HG03460 (cell line): ENCODE results near the gene RFC2.

Source experiments
- ATAC-seq: cut with Tn5 transposase; IDR thresholded peaks from one replicate; pipeline ENCODE4 v1.9.1; 2021; ENCODE audit not compliant: unreplicated experiment

The RFC2 gene

DNA sequence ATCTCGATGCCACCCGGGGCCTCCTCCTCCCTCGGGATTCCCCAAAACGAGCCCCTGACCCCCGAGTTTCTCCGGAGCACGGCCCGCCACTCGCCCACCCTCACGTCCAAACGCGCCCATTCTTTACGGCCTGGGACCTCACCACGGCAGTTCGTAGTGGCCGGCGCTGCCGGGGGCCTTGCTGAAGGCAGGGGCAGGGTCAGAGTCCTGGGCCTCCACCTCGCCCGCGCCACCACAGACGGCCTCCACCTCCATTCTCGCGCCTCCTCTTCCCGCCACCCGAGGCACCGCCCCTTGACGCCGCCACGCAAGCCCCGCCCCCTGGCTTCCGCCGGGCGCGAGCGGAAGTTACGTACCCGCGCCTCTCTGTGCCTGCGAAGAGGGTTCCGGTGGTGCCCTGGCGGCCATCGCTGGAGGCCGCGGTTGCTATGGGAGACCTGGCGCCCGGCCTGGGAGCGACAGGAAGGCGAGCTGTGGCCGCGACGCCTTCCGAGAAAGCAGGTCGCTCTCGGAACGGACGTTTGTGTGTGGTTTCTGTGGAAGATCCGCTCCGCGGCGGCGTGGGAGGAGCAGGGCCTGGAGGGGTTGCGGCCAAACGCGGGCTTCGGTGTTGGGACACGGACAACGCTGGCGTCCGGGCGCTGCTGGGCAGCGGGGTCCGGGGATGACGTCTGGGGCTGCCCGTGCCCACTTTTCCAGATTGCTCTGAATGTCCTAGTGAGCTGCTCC is at the start of gene RFC2:
Gene RFC2 (minus strand): TSS at position 271 of the 729 bp plus-strand sequence. CDS start 16 bp downstream, at position 255.
- peak; percentile 74 for ATAC-seq

DNA sequence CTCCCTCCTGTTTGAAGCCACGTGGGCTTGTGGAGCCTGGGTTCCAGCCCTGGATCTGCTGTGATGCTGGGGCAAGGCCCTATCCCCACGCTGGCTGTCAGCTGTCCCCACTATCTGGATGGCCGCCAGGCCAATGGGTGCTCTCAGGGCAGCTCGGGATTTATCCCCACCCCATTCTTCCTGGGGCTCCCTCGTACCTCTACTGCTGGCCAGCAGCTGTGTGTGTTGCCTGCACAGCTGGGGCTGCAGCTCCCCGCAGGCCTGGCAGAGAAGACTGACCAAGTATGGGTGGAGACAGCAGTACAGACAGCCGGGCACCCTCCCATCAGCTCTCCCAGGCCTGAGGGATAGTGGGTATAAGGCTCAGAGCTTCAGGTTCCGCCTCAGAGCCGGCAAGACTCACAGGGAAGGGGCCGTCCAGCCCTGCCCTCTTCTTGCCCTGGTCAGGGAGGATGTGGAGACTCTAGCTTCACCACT is 48.6 kb upstream of the RFC2 start:
- no peak for ATAC-seq

- ATAC-seq = no peak
These were observed 46.7 kb upstream of the RFC2 start for GRCh38 chr7:74300926-74301325.

GRCh38 chr7:74299401-74299800 is 45.2 kb upstream of the RFC2 start:
- no peak for ATAC-seq

GRCh38 chr7:74297516-74298233 is 43.5 kb upstream of the RFC2 start:
- ATAC-seq = no peak

DNA sequence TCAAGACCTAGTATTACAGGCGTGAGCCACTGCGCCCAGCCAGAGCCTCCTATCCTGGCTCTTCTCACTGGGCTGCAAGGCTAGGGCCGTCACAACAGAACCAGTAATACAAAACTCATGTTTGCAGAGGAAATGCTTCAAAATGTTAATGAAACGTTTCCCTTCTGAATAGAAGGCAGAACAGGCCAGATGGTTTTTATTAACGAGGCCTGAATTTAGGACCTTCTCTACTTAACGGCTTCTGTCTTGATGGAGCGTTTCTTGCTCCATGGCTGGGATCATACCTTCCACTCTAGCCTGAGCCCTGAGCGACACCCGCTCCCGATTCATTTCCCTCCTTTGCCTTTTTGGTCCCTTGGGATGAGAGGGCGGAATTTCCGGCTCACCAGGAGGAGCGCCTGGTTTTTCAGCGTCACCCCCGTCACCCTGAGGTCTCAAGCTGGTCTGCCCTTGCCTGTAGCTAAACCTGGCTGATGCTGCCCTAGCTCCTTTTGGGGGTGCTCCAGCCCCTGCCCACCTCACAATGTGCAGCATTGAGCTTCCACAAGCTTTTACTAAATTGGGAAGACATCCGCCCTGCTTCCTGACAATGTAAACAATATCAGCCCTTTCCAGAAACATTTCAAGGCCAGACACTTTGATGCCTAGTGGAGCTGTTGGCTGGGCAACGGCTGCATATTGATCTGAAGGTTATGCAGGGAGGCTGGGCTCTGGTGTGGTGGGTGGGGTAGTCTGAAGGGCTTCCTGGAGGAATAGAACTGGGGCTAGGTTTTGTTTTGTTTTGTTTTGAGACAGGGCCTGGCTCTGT is 40.2 kb upstream of the RFC2 start:
- ATAC-seq = no peak

DNA sequence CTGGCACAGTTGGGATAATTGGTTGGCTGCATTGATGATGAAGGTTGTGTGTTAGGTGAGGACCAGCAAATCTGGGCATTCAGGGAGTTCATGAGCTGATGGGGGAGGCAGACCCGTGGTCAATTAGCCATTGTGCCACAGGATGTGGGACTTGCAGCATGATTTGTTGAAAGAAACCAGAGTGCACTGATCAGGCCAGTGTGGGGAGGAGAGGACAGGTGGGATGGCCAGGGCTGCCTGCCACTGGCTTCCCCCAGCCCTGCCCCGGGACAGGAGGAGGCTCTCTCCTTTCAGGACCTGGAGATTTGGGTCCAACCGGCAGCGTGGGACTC is 39.3 kb upstream of the RFC2 start:
- ATAC-seq = no peak

GRCh38 chr7:74292757-74293576 is 38.8 kb upstream of the RFC2 start:
- ATAC-seq = no peak

- ATAC-seq = no peak
These were observed 37.3 kb upstream of the RFC2 start for GRCh38 chr7:74291535-74291934.

DNA sequence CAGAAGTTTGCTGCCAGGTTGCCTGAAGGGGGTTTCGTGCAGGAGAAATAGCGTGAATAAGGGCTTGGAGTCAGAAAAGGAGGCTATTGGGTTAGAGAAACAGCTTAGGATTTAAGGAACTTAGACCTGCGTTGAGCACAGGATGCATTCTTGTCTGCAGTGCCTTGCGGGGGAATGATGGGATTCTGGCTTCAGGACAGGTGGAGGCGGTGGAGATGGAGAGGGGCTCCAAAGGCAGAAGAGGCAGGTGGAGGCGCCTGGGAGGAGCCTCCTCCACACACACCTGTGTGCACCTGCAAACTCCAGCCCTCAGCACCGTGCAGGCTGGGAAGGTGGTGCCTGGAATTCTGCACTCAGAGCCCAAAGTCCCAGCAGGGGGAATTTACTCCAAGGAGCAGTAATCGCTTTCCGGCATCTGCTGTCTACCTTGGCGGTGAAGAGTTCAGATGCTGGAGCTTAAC is 36.8 kb upstream of the RFC2 start:
- ATAC-seq = no peak

GRCh38 chr7:74290553-74290950 is 36.4 kb upstream of the RFC2 start:
- no peak for ATAC-seq

GRCh38 chr7:74289659-74290552 is 35.7 kb upstream of the RFC2 start:
- ATAC-seq = no peak

- ATAC-seq = peak; percentile 40
These were observed 34.9 kb upstream of the RFC2 start, which contains the start of gene CLIP2 for GRCh38 chr7:74289018-74289658. Gene CLIP2, plus strand, starts transcription at chr7:74289407. Its CDS starts 28,140 bp downstream, at chr7:74317547.

DNA sequence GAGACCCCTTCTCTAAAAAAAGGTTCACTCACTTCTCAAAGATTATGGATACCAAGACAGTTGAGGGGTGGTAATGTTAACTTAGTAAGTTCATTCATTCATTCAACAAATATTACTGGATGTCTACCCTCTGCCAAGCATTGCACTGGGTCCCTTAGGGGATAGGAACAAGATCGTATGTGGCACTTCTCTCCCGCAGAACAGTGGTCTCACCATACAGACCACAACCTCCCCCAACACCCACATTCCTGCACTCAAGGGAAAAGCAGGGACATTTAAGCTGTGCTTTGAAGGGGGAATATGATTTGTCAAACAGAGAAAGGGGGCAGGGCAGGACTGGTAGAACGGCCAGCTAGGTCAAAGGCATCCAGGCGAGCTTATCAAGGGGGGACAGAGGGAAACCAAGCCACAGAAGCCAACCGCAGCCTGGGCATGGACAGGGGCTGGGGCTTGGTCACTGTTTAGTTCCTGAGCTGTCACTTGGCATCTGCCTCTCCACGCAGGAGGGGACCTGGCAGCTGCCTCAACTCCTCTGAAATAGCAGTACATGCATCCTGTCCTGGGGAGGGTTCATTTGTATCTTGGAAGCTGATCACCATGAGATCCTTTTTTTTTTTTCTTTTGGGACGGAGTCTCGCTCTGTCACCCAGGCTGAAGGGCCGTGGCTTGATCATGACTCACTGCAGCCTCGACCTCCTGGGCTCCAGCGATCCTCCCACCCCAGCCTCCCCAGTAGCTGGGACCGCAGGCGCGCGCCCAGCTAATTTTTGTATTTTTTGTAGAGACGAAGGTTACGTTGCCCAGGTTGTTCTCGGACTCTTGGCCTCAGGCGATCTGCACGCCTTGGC is 34.1 kb upstream of the RFC2 start:
- no peak for ATAC-seq

- no peak for ATAC-seq
These were observed 33.3 kb upstream of the RFC2 start for GRCh38 chr7:74287303-74288033.

- ATAC-seq = no peak
These were observed 31.9 kb upstream of the RFC2 start for GRCh38 chr7:74286131-74286530.

- ATAC-seq = peak; percentile 42
These were observed 30.6 kb upstream of the RFC2 start for GRCh38 chr7:74284781-74285259.
